ENCODE results near the gene SLC22A4.
A peak's percentile ranks its signal among the peaks of the same experiment; 100 is the strongest.

The SLC22A4 gene

DNA sequence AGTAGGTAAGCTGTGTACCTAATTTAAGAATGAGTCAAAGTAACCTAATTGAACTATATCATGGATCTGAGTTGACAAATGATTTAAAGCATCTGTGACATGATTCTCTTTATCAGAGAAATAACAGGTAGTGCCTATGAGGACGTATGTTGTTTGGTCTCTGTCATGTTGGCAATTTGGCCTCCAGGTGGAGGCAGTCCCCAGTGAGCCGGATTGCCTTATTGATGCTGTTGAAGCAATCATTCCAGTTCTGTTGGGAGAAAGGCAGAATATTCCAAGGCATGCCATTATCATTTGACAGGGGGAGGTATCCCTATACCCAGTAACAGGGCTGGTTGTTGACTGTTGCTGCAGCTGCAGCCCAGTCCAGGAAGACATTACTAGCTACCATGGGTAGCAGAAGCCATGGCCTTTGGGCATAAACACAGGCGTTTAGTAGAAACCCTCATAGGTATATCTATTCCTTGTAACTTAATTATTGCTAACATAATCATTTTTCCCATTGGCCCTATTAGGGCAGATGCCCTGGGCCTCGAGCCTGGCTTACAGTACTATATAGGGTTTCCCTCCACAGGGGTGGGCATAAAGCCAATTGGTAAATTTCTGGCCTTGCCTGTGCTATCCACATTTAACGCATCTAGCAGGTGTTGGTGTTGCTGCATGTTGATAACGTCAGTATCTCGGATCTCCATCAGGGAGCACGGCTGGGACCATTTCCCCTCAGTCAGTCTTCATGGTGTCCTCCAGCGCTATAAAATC, 12.2 kb upstream of the SLC22A4 start:
- DNase-seq (ENCODE audit: low spot score) = no peak
- in situ Hi-C loops (cut with MboI; ENCODE audit: low sequenced_read_pairs, unreplicated experiment) = no loop called here

GRCh38 chr5:132283423-132284043, 10.7 kb upstream of the SLC22A4 start:
- in situ Hi-C loops (cut with MboI; ENCODE audit: low sequenced_read_pairs, unreplicated experiment) = no loop called here
- no peak for DNase-seq (ENCODE audit: low spot score)
- TF ChIP-seq CTCF (IDR thresholded peaks at IDR 0.05; ENCODE audit: borderline replicate concordance, control extremely low read depth, extremely low read depth, insufficient read depth, missing control alignments) = no peak

More for the DNA sequence above, 12.2 kb upstream of the SLC22A4 start:
- no peak for TF ChIP-seq CTCF (IDR thresholded peaks at IDR 0.05; ENCODE audit: borderline replicate concordance, control extremely low read depth, extremely low read depth, insufficient read depth, missing control alignments)

- no peak for DNase-seq (ENCODE audit: low spot score)
- in situ Hi-C loops (cut with MboI; ENCODE audit: low sequenced_read_pairs, unreplicated experiment) = no loop called here
- no peak for TF ChIP-seq CTCF (IDR thresholded peaks at IDR 0.05; ENCODE audit: borderline replicate concordance, control extremely low read depth, extremely low read depth, insufficient read depth, missing control alignments)
These were observed 5.1 kb upstream of the SLC22A4 start for GRCh38 chr5:132289097-132289496.

DNA sequence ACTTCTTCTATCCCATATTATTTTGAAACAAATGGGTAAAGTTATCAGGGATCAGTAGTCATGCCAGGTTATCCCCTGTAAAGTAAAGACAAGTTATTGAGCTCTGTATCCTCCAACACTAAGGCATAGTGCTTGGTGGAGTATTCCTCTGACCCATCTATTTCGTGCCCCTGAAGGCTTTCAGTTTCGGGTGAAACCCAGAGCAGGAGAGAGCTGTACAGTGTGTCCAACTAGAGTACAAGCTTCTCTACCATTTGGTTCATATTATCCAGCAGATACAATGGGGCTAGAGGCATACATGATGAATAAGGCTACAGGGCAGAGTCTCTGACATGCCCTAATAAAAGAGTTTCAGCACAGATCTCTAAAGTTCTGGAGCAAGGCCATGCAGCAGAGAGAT, 3.2 kb upstream of the SLC22A4 start:
- in situ Hi-C loops (cut with MboI; ENCODE audit: low sequenced_read_pairs, unreplicated experiment) = no loop called here

DNA sequence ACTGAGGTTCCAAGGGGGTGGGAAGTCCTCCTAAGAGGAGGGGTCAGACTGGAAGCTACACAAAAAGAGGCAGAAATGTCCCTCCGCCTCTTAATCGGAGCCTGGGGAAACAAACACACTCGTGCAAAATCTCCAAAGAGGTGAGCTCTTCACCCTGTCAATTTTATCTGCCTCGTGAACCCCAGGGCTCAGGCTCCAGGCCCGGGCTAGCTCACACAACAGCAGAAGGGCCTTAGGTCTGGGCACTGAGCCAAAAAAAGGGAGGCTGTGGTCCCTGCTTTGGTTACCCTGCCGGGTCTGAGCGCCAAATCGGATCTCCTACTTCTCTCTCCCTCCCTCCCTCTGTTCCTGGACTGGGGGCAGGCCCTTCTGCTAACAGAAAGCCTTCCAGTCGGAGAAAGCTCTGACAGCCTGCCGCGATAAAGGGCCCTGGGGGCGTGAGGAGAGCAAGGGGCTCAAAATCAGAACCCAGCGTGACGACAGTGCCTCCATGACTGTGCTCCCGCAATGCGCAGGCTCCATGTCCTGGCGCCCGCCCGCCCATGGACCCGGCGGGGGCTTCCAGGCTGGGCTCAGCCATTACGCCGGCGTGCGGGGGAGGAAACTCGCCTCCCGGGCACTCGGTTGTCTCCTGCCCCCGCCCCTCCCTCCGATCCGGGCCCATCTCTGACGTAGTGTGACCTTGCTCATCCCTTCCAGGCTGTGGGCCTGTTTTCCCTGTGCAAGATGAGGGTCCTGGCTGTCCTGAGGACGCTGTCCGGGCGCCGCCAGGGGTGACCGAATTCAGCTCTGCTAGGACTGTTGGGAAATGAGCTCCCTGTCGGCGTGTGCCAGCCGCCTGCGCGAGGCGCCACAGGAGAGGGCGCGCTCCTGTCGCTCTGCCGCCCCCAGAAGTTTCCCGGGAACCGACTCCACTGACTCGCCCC, 865 bp upstream of the SLC22A4 start:
- in situ Hi-C loops (cut with MboI; ENCODE audit: low sequenced_read_pairs, unreplicated experiment) = no loop called here
- peak; percentile 83 for DNase-seq (ENCODE audit: low spot score)
- TF ChIP-seq CTCF (IDR thresholded peaks at IDR 0.05; ENCODE audit: borderline replicate concordance, control extremely low read depth, extremely low read depth, insufficient read depth, missing control alignments) = no peak

More for the DNA sequence above, 3.2 kb upstream of the SLC22A4 start:
- no peak for TF ChIP-seq CTCF (IDR thresholded peaks at IDR 0.05; ENCODE audit: borderline replicate concordance, control extremely low read depth, extremely low read depth, insufficient read depth, missing control alignments)
- no peak for DNase-seq (ENCODE audit: low spot score)
